Mucosa of rectum (tissue), 2 donors: ENCODE data around the gene NEDD1.

ENCODE experiments used
- H3K27ac ChIP-seq, 2 donors: one replicate each; pipeline ENCODE4 v1.7.0; 2013; ENCODE audit warnings: inconsistent platforms in 2 of 2, low read depth in 2 of 2, low read length in 2 of 2
- H3K27me3 ChIP-seq, 2 donors: one replicate each; pipeline ENCODE4 v1.7.0; 2013; ENCODE audit warnings: low read length in 2 of 2; ENCODE audit not compliant: control insufficient read depth in 2 of 2, insufficient read depth in 2 of 2
- H3K36me3 ChIP-seq, 2 donors: one replicate each; pipeline ENCODE4 v1.7.0; 2013; ENCODE audit warnings: low read length in 2 of 2; ENCODE audit not compliant: control insufficient read depth in 2 of 2, insufficient read depth in 2 of 2
- H3K4me1 ChIP-seq, 2 donors: one replicate each; pipeline ENCODE4 v1.7.0; 2013; ENCODE audit warnings: low read length in 2 of 2, mild to moderate bottlenecking in 1 of 2; ENCODE audit not compliant: control insufficient read depth in 2 of 2, insufficient read depth in 2 of 2
- H3K4me3 ChIP-seq, 2 donors: one replicate each; pipeline ENCODE4 v1.7.0; 2013; ENCODE audit warnings: low read length in 2 of 2
- H3K9ac ChIP-seq, 2 donors: one replicate each; pipeline ENCODE4 v1.7.0; 2013; ENCODE audit warnings: low read length in 2 of 2, low read depth in 1 of 2, mild to moderate bottlenecking in 1 of 2
- H3K9me3 ChIP-seq, 2 donors: one replicate each; pipeline ENCODE4 v1.7.0; 2013; ENCODE audit warnings: low read length in 2 of 2; ENCODE audit not compliant: control insufficient read depth in 2 of 2
- donor health status: healthy.
- donor health status: Normal muscosa, but diverticular disease.

NEDD1 gene

DNA sequence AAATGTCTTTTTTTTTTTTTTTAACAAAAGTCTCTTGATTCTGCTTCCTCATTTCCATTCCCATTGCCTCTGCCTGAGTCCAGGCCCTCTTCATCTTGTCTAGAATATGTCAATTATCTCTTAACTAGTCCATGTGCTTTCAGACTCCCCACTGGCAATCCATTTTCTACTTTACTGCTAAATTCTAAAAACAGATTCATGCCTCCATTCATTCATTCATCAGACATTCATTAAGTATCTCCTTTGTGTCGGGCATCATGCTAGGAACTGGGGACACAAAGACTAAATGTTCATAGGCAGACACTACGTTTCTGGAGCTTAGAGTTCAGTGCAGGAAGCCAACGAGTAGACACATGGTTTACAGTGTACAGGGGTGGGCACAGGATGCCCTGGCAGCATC, 9.6 kb upstream of the NEDD1 start:
- Histone ChIP-seq H3K4me3 (no peak overlapping the region), H3K36me3 (no peaks in the 10 kb centered on the region), H3K4me1 (no peaks in the 10 kb centered on the region), H3K9ac (no peak overlapping the region), H3K27ac (no peak overlapping the region), H3K27me3 (no peaks in the 10 kb centered on the region), H3K9me3 (no peaks in the 10 kb centered on the region)

GRCh38 chr12:96901175-96901574, 5.9 kb upstream of the NEDD1 start:
- no peaks in the 10 kb centered on the region for H3K27me3 ChIP-seq
- H3K4me1 ChIP-seq: no peaks in the 10 kb centered on the region
- no peaks in the 10 kb centered on the region for H3K36me3 ChIP-seq
- H3K27ac ChIP-seq: no peak overlapping the region
- H3K9me3 ChIP-seq: no peaks in the 10 kb centered on the region
- H3K4me3 ChIP-seq: no peak overlapping the region
- no peak overlapping the region for H3K9ac ChIP-seq

GRCh38 chr12:96902076-96902475, 5.0 kb upstream of the NEDD1 start:
- Histone ChIP-seq H3K27me3 (no peaks in the 10 kb centered on the region), H3K27ac (no peak overlapping the region), H3K4me1 (no peaks in the 10 kb centered on the region), H3K9me3 (no peaks in the 10 kb centered on the region), H3K9ac (no peak overlapping the region), H3K36me3 (no peaks in the 10 kb centered on the region), H3K4me3 (no peak overlapping the region)

DNA sequence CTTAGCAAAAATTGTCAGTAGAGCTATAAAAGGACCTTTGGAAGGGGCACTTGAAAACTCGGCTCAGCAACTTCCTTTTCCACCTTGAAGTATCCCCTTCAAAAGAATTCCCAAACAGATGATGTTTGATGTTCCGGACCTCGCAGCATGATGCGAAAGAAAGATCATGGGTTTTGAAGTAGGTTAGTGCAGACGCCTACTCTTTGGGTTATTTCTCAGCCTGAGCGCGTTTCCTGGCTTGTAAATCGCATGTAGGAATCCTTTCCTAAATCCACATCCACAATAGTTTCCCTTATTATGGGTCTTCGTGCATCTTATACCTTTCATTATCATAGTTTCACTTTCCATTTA, 584 bp upstream of the NEDD1 start:
- Histone ChIP-seq H3K9me3 (no peaks in the 10 kb centered on the region), H3K27ac (peak overlapping the region; percentile 87 to 92)

DNA sequence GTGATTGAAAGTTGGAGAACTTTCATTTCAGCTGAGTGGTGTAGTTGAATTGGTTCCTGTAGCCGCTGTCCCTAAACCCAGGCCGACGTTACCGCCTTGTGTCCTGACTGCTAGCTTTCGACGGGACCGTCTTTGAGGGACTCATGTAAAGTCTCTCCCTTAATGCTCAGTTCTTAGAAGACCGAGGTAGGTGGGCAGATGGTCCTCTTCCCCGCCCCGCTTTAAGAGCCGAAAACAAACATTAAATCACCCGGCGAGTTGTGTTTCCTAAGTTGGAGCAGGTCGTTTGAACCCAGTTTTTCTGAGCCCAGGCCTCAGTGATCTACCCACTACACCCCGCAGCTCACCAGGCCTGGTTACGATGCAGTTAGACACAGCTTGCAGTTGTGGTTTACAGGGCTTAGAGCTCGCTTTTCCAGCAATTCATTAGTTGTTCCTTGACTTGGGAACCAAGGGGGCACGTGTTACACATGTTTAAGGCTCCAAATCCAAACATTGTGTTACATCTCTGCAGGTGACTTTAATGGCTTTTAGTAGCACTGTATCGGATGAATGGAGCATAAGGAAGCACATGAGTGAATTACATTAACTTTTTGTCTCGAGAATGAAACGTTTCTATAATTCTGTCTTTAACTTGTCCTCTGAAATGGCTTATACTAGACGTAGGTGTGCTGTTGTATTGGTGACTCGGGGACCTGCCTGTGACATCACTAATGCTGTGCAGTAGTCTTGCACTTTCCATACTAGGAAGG, 790 bp downstream of the NEDD1 start:
- H3K27ac ChIP-seq: peak overlapping the region; percentile 87 to 92
- H3K4me3 ChIP-seq: peak overlapping the region; percentile 92 to 96
- no peaks in the 10 kb centered on the region for H3K27me3 ChIP-seq
- no peaks in the 10 kb centered on the region for H3K9me3 ChIP-seq
- peaks cover 5 to 7% of the 10 kb centered on the region in 2 donors for H3K4me1 ChIP-seq
- peak overlapping the region; percentile 89 to 97 for H3K9ac ChIP-seq
- H3K36me3 ChIP-seq: no peaks in the 10 kb centered on the region

More for the DNA sequence above, 584 bp upstream of the NEDD1 start:
- no peaks in the 10 kb centered on the region for H3K36me3 ChIP-seq
- H3K4me1 ChIP-seq: peaks cover 5 to 7% of the 10 kb centered on the region in 2 donors
- H3K4me3 ChIP-seq: peak overlapping the region; percentile 92 to 96
- no peaks in the 10 kb centered on the region for H3K27me3 ChIP-seq
- H3K9ac ChIP-seq: peak overlapping the region; percentile 89 to 97

- Histone ChIP-seq H3K36me3 (no peaks in the 10 kb centered on the region), H3K9ac (peak overlapping the region; percentile 34 to 89), H3K27me3 (no peaks in the 10 kb centered on the region), H3K4me1 (peaks cover 5 to 7% of the 10 kb centered on the region in 2 donors), H3K4me3 (peak overlapping the region in 1 of 2 donors; percentile 92), H3K27ac (no peak overlapping the region), H3K9me3 (no peaks in the 10 kb centered on the region)
These were observed 1.3 kb downstream of the NEDD1 start for GRCh38 chr12:96908423-96908675.

- no peaks in the 10 kb centered on the region for H3K27me3 ChIP-seq
- H3K9ac ChIP-seq: no peak overlapping the region
- H3K9me3 ChIP-seq: no peaks in the 10 kb centered on the region
- no peak overlapping the region for H3K27ac ChIP-seq
- H3K4me1 ChIP-seq: peaks cover 5 to 7% of the 10 kb centered on the region in 2 donors
- no peak overlapping the region for H3K4me3 ChIP-seq
- H3K36me3 ChIP-seq: no peaks in the 10 kb centered on the region
These were observed 5.2 kb downstream of the NEDD1 start for GRCh38 chr12:96912261-96912660.

DNA sequence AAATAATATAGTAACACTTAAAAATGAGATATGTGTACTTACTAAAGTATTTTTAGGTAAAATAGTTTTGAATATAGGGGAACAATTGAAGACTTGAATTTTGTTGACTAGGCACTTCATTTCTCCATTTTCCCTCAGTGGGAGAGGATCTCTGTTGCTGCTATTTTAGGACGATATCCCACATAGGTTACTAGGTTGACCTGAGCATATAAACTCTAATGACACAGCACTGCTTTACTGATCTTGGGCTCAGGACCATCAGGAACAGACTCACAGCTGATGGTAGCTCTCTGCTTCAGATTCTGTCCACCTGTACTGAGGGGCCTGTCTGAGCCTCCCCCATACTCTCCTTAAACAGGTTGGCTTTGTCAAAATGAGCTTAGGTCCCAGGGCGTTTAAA, 5.9 kb downstream of the NEDD1 start:
- H3K27ac ChIP-seq: no peak overlapping the region
- peaks cover 5% of the 10 kb centered on the region in 2 donors for H3K4me1 ChIP-seq
- H3K36me3 ChIP-seq: no peaks in the 10 kb centered on the region
- H3K9me3 ChIP-seq: no peaks in the 10 kb centered on the region
- H3K27me3 ChIP-seq: no peaks in the 10 kb centered on the region
- no peak overlapping the region for H3K9ac ChIP-seq
- H3K4me3 ChIP-seq: no peak overlapping the region

DNA sequence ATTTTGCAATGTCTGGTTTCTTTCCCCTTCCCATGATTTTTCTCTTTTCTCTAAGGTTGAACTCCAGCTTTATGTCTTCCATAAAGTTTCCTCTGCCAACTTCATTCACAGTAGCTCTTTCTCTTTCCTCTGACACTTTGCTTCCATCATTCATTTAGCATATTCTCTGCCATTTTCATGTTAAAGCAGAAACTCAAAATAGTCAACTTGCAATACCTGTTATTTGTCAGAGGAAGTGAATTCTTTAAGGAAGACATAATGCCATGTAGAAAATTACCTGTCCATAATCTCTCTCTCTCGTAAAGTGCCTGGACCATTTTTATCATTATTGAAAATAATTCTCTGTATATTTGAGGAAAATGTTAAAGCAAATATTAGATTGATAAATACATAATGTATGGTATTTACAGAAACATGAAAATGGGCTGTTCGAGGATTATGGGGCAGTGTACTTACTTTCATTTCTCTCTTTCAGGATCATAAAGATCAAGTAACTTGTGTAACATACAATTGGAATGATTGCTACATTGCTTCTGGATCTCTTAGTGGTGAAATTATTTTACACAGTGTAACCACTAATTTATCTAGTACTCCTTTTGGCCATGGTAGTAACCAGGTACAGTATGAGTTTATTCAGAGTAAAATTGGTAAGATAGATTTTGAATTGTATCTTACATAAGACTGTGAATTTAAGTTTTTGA, 12.6 kb downstream of the NEDD1 start:
- Histone ChIP-seq H3K36me3 (peaks cover 0 to under 1% of the 10 kb centered on the region in 2 donors), H3K27ac (no peak overlapping the region), H3K4me3 (no peak overlapping the region), H3K27me3 (no peaks in the 10 kb centered on the region), H3K4me1 (no peaks in the 10 kb centered on the region), H3K9me3 (no peaks in the 10 kb centered on the region), H3K9ac (no peak overlapping the region)

DNA sequence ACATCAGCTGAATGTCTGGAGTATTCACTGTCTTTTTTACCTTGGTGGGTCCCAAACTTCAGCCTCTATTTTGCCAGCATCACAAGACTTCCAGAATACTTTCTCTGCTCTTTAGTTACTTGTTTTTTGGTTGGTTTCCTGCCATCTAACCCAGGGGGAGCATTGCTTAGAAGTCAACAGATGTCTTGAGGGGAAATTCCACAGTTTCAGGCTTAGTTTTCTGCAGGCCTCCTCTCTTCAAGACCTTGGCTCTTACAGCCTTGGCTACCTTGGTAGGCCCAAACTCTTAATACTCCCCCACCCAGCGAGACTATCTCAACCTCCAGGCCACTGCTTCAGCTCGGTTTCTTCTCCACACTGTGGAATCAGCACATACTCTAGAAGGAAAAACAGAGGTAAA, 41.7 kb downstream of the NEDD1 start:
- Histone ChIP-seq H3K9me3 (no peaks in the 10 kb centered on the region), H3K36me3 (peaks cover 10 to 20% of the 10 kb centered on the region in 2 donors), H3K4me1 (no peaks in the 10 kb centered on the region), H3K27ac (no peak overlapping the region), H3K27me3 (no peaks in the 10 kb centered on the region), H3K4me3 (no peak overlapping the region), H3K9ac (no peak overlapping the region)
